GM18520 (cell line): ENCODE measurements around the gene ADSS1.

Experiments
- ATAC-seq: cut with Tn5 transposase; IDR thresholded peaks from one replicate; pipeline ENCODE4 v1.9.1; 2021; ENCODE audit not compliant: unreplicated experiment

ADSS1 gene

DNA sequence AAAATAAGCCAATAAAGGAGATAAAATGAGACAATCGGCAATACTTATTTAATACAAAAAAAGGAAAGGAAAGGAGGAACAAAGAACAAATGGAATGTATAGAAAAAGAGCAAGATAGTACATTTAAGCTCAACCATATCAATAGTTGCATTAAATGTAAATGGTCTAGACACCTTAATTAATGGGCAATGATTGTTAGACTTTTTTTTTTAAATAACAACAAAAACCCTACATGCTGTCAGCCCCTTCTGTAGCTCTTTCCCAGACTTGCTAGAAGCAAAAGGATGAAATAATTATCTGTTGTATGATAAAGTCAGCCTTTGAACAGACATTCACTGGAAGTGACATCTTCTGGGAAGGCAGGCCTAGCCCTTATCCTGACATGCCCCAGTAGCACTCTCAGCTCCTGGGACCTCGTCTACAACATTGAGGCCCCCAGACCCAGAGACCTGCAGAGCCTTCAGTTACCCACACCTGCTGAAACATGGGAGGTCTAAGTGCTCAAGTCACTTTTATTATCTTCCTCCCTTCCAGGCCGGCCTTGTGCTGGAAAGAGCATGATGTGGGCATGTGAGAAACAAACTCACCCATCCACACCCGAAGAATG, 42.3 kb downstream of the ADSS1 start:
- no peak for ATAC-seq

DNA sequence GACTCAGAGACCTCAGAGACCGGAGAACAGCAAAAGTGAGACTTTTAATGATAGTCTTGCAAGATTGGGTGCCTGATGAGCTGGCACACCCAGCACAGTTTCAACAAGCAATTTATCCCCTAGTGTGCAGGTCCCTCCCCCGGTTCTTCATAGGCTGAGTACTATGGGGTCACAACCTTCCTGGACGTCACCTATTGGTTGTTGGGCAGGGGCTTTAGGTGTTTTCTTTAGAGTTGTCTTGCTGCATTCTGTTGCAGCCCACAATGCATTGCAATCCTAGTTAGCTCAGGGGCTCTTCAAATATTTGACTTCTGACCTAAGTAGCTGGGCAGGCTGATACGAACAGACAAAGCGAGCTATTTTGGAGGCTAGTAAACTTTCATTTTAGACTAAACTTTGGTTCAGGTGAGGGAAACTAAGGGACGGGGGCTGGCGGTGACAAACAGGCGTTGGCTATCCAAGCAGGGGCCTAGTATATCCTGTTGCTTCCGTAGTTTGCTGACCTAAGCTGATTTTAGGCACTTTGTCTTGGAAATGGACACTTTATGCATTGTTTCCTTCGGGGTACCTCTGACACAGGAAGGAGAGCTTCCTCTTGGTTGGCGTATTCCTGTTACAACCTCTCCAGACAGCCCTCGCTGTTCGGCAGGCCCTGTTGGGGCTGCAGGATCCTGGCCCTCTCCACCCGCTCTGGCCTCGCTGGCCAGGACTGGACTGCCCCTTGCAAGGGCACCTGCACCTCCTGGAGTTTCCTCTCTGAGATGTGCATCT, 43.0 kb downstream of the ADSS1 start:
- no peak for ATAC-seq

DNA sequence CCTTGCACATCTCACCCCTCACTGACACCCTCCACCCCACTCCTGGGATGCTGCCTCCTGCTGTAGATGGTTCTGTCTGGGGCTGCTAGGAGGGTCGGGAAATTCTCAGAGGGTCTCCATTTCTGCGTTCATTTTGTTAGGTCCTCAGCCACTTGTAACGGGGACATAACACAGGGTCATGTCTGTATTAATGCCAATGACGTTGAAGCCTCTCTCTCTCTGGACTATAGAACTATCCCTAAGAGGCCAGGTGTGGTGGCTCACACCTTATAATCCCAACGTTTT, 43.5 kb downstream of the ADSS1 start:
- ATAC-seq = no peak

DNA sequence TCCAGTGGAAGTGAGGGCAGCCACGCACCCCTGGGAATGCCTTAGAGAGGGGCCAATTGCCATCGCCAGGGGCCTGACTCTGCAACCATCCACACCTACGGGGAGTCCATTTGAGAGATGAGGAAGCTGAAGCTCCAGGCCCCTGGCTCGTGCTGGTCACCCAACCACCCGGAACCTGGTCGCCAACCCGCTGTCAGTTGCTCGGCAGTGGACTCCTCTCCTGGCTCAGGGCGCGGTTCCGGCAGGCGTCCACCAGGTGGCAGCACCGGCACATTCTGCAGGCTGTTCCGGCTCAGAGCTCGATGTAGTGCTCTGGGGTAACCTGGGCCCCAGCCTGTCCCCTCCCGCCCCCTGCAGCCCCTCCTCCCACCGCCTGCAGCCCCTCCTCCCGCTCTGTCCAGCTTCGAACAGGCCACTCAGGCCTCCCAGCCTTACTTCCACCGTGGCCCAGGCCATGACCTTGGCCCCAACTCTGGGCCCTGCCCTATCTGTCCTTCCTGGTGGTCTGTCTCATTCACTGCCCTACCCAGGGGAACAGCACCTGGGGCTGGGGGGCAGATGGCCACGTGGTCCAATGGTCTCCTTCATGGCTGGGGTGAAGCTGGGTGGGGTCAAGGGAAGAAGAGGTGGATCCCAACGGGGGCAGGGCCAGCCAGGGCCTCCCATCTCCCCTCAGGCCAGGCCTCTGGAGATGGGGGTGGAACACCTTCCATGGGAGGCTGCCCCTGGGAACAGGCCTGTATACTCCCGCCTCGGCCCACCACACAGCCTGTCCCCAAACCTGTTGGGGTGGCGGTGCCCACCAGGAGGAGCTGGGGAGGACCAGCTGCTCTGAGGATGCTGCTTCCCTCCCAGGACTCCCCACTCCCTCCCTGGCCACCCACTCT, 44.7 kb downstream of the ADSS1 start:
- ATAC-seq = no peak

DNA sequence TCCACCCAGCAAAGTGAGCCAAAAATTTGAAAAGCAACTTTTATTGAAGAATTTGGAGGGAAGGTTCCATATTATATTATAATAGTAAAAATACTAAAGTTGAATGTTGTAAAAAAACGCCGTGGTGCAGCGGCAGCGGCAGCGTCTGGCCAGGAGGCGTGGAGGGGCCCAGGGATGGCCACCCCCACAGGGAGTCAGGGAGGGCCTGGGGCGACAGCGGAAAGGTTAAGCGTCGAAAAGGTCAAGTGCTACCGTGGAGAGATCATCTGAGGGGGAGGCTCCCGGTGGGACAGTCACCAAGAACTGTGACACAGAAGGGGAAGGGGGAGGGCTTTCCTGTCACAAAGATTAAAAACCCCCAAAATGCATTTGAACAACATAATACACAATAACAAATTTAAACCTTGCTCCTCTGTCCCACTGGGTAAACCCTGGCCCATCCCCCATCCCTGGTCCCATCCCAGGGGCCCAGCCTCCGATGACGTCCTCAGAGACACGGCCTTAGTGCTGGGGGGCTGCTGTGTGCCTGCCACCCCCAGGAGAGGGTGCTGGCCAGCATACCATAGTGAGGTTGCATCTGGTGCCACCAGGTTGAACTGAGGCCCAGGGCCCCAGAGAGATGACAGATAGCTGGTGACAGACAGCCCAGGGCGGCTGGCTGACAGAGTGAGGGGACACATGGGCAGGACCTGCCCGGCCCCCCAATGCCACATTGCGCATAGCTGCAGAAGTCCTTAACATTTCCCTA, 45.5 kb downstream of the ADSS1 start:
- no peak for ATAC-seq

DNA sequence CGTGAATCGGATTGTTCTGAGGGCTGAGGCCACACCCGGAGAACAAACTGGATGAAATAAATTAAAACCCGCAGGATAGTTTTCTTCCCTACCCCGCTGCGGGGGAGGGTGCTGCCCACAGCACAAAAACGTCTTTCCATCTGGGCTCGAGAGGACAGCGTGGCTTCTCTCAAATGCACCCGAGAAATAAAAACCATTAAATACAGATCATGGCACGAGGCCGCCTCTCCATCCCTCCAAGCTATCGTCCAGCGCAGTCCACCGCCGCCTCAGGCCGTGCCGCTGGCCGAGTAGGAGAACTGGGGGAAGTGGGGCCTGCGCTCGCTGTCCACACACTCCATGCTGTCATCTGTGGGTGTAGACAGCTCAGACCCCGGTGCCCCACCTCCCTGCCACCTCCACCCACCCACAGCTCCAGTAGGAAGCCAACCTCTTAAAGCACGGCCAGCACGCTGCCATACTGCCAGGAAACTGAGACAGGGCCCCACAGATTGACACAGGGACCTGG, 46.1 kb downstream of the ADSS1 start:
- ATAC-seq = no peak

DNA sequence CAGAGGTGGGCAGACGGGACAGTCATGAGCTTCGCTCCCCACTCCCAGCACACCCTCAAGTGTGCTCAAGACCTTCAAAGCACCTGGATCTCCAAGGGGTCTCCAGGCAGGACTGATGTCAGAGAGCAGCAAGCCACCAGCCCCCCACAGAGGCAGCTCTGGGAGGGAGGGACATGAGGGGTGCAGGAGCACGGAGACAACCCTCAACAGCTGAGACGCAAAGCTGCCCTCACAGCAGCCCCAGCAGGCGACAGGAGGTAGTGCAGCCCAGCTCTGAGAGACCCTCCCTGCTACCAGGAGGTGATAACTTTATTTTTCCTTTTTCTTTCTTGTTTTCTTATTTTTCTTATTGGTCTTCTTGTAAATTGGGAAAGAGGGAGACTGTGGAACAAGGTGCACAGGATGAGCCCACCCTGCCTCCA, 46.8 kb downstream of the ADSS1 start:
- ATAC-seq = no peak

DNA sequence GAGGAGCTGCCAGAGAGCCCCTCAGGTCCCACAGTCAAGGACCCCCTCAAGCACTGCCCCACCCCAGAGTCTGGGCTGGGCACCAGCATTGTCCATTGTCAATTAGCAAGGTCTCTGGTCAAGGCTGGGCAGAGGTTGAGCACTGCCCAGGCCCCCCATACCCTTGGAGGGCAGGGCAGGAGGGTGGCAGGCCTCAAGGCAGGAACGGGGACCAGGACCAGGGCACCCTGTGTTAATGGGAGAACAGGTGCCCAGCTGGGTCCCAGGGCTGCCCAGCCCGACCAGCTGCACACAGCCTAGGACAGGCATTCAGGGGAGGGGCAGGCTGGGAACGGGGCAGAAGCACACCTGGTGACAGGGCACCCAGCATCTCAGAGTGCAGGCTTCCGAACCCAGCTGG, 47.3 kb downstream of the ADSS1 start:
- no peak for ATAC-seq

DNA sequence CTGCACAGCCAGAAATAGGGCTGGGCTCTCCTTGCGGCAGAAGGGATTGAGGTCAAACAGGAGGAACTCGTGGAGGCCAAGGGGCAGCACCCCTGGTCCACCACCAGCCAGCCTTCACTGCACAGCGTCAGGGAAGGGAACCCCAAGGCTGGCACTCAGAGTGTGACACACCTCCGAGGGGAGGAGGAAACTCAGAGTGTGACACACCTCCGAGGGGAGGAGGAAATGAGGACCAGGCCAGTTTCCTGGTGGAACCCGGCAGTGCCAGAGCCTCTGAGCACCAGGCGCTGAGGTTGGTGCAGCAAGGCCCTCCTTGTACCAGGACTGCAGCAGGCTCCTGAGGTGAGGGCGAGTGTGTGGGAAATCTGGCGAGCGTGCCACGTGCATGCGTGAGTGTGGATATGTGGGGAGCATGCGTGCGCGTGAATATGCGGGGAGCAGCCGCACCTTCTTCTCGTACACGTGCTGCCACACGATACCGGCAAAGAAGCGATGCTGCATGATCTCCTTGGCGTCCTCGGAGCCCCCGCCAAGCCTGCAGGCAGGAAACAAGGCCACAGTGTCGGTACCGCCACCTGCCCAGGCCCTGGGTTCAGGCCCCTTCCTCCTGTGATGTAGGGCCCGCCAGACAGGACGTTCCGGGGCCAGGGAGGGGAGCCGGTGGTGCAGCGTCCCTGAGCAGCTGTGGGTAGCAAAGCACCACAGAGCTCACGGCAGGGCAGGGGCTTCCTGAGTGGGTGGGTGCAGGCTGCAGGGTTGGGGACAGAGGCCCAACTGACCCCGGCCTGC, 48.1 kb downstream of the ADSS1 start:
- ATAC-seq = no peak

DNA sequence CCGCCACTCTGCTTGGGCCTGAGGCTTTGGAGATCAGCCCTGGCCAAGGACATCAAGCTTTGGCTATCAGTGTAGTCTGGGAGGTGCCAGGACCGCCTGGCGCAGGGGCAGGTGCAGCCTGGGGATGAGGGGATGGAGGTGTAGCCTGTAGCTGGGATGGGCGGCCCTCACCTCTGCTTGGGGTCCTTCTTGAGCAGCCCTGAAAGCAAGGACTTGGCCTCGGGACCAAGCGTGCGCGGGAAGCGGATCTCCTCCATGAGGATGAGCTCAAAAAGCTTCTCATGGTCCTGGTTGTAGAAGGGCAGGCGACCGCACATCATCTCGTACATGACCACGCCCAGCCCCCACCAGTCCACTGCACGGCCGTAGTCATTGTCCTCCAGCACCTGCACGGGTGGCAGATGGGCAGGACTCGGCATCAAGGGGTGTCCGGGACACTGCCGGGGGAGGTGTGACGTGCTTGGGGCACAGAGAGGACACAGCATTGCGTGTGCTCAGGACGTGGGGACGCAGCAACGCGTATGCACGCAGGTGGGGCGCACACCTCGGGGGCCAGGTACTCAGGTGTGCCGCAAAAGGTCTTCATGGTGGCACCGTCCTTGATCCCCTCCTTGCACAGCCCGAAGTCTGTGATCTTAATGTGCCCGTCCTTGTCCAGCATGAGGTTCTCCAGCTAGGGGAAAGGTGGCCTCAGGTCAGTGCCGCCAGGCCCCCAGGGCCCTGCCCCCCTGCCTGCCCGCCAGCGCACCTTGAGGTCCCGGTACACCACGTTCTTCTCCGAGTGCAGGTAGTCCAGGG, 48.9 kb downstream of the ADSS1 start:
- no peak for ATAC-seq

DNA sequence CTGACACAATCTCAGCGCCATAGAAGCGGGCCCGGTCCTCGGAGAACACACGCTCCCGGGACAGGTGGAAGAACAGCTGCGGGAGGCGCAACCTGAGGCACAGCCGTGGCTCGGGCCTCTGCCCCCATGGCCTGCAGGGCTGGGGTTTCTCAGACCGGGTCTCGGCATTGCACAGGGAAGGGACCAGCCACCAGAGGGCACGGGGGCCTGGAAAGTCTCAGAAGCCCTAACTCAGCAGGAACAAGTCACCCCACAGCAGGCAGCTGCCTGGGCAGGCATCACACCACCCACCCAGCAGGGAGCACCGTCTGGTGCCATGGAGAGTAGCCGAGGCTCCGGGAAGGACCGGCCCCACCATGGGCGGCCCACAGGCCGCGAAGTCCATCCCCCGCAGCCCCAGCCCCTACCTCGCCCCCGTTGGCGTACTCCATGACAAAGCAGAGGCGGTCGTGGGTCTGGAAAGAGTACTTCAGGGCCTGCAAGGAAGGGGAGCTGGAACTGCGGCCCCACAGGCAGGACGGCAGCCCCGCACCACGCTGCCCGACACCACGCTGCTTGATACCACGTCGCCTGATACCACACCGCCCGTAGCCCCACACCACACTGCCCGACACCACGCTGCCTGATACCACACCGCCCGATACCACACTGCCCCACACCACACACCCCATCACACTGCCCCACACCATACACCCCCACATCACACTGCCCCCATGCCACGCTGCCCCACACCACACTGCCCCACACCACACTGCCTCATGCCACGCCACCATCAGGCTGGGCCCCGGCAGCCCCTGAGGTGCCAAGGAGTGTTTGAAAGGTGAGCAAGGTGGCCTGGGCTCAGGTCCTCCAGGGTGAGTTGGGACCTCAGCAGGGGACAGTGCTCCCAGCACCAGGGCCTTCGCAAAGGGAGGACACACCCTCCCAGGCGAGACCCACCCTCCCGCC, 49.8 kb downstream of the ADSS1 start:
- no peak for ATAC-seq

DNA sequence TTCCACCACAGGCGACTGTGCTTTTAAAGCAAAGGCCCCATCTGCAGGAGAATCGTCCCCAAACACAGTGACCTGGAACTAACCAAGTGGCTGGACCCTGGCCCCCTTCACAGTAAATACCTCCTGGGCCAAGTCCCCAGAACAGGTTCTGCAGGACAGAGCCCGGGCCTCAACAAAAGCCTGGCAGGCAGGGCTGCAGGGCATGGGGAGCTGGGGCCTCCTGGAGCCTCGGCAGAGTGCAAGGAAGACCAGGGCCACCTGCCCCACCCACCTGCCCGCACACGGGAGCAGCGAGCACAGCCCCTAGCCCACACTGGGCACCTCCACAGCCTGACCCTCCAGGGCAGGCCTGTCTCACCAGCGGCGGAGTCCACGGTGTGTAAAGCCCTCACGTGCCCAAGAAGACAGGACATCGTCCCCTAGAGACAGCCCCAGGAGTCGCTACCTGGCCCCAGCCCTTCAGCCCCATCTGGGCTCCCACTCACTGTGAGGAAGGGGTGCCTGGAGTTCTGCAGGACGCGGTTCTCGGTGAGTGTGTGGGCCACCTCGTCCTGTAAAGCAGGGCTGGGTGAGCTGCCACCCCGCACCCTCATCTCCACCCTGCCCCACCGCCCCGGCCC, 50.5 kb downstream of the ADSS1 start:
- ATAC-seq = no peak

DNA sequence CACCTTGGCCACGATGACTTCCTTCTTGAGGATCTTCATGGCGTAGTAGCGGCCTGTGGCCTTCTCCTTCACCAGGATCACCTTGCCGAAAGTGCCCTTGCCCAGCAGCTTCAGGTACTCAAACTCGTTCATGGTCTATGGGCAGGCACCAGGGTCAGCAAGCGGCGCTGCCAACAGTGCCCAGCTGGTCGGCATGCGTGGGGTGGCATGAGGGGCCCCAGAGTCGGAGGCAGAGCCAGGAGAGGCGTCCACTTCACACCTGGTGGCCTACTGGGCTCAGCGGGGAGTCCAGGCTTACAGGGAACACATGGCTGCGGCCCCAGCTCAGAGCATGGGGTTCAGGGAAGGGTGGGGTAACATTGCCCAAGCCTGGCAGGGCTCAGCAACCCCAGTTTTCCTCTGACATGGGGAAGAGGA, 51.1 kb downstream of the ADSS1 start:
- ATAC-seq = no peak

DNA sequence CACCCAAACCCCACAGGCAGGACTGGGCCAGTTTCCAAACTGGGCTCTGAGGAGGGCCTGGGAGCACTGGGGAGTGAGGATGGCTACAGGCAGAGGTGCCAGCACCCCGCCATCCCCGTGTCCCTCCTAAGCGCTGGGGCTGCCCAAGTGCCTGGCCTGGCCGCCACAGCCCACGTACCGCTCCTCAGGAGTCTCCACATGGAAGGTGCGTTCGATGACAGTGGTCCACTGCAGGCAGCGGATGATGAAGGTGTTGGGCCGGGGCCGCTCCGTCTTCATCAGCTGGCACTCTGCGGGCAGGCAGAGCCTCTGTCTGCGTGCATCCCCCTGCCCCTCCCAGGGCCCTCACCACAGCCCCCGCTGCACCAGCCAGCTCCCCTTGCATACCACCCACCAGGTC, 52.5 kb downstream of the ADSS1 start:
- no peak for ATAC-seq

DNA sequence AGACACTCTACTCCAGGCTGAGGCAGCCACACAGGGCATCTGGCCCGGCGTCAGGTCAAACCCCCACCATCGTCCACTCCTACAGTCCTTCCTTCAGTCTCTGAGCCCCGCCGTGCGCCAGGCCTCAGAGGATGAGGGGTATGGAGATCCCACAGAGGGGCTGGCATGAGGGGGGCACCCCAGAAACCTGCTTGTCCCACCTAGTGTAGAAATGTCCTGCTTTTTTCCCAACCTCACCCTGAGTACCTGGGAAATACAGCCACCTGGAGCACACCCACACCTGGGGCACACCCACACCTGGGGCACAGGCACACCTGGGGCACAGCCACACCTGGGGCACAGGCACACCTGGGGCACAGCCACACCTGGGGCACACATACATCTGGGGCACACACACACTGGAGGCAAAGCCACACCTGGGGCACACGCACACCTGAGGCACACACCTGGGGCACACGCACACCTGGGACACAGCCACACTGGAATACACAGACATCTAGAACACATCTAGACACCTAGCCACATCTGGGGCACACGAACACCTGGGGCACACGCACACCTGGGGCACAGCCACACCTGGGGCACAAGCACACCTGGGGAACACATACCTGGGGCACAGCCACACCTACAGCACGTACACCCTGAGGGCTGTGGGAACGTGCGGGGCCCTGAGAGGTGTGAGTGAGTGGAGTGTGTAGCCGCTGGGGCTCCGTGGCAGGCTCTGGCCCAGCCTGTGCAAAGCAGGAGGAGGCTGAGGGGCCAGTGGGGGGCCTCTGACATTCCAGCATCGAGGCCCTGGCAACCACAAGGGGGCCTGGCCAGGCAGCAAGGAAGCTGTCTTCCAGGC, 53.2 kb downstream of the ADSS1 start:
- ATAC-seq = no peak

DNA sequence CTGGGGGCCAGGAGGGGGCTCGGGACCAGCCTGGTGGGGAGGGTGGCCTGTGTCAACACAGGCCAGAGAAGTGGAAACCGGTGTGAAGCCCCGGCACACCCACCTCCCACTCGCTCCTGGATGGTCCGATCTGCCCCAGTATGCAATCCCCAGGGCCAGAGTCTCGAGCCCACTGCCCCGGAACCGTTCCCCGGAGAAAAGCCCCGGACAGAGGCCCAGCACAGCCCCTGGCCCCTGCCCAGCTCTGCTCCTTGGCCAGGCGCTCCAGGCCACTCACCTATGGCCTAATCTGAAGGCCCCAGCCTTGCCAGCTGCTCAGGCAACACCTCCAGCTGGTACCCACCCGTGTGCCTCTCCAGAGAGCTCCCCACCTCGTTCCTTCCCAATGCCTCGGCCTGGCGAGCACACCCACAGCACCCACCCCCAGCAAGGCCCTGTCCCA, 53.8 kb downstream of the ADSS1 start:
- ATAC-seq = no peak

DNA sequence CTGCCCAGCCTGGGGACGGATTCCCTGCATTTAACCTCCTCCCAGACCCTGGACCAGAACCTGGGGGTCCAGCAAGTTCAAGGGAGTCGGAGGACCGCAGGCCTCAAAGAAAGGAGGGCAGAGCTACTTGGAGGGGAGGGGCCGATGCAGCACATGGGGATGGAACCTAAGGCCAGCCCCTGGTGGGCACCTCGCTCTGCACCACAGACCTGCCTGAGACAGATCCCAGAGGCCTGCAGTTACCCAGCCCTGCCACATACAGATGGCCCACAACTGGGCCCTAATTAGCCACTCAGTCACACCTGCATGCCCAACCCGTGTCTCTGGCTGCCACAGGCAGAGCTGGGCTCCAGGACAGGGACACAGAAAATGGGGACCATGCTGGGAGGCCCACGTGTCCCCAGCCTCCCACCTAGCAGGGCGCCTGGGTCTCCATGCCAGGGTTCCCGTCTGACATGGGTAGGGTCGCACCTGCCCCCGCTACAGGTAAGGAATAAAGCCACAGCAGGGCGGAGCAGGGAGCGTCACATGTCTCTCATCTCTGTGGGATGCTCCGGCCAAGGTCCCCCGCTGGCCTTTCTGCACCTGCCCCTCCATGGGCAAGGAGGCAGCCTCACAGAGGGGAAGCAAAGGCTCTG, 54.8 kb downstream of the ADSS1 start:
- no peak for ATAC-seq
